HG03442 (cell line): ENCODE results near the gene USP49.
A peak's percentile ranks its signal among the peaks of the same experiment; 100 is the strongest.
"Not testable (repeated sequence)": the region's sequence is repeated elsewhere in the genome, so short reads cannot be mapped to it uniquely, and the experiment has no call there.

Experiments used
- ATAC-seq: cut with Tn5 transposase; IDR thresholded peaks from one replicate; pipeline ENCODE4 v1.9.1; 2021; ENCODE audit warnings: mild to moderate bottlenecking, moderate library complexity; ENCODE audit not compliant: unreplicated experiment

USP49 gene

DNA sequence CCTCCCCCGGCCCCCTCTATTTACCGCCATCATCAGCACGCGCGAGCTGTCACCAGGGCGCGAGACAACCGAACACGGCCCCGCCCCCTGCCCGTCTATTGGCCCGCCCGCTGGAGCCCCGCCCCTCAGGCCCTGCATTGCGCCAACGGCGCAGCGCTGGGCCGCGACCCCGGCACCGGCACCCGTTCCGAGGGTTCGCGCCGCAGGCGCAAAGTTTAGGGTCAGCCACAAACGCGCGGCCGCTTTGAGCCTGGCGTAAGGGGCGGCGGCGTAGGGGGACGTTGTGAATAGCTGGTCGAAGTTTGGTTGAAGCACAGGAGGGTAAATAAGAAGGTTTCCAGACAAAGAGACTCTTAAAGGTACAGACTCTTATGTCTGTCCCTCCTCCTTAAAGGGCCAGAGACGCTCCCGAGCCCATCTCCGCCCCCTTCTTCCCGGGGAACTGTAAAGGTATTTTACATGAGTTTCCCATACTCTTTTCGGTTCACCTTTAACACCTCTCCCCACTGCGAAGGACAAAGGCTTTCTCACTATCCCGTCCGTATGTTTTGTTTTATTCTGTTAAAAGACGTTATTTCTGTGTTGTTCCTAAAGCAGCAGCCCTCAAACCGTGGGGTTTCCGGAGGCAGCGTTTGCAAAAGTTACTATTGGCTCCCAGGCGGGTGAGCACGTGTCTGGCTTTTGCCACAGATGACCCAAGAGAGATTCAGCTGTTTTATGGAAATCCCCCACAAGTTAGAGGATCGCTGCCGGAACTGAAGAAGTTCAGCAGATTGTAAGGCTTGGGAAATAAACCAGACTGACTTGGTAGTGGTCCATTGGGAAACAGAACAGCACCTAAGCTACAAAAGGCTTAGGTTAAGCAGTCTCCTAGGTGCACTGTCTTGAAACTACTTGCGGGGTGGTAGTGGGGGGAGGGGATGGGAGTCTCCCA is at the start of gene USP49:
Gene USP49 (minus strand): TSS at position 76 of the 934 bp plus-strand sequence. CDS start 88,392 bp downstream, outside the sequence.
- peak; percentile 71 for ATAC-seq

DNA sequence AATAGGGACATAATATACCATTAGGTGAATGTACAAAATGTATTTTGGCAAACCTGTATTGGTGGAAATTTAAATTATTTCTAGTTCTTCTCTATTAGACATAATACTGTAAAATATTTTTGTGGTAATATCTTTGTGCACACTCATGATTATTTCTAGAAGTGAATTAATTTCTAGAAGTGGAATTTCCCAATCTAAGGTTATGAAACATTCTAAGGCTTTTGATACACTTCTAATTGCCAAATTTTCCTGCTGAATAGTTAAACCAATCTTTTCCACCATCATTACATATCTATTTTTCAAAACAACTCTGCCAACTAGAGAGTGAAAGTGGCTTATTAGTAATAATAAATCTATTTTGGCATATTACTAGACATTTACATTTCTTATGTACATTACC is 48.3 kb upstream of the USP49 start:
- no peak for ATAC-seq

- ATAC-seq: not testable (repeated sequence)
Observed at GRCh38 chr6:41942882-41943281, 47.7 kb upstream of the USP49 start.

DNA sequence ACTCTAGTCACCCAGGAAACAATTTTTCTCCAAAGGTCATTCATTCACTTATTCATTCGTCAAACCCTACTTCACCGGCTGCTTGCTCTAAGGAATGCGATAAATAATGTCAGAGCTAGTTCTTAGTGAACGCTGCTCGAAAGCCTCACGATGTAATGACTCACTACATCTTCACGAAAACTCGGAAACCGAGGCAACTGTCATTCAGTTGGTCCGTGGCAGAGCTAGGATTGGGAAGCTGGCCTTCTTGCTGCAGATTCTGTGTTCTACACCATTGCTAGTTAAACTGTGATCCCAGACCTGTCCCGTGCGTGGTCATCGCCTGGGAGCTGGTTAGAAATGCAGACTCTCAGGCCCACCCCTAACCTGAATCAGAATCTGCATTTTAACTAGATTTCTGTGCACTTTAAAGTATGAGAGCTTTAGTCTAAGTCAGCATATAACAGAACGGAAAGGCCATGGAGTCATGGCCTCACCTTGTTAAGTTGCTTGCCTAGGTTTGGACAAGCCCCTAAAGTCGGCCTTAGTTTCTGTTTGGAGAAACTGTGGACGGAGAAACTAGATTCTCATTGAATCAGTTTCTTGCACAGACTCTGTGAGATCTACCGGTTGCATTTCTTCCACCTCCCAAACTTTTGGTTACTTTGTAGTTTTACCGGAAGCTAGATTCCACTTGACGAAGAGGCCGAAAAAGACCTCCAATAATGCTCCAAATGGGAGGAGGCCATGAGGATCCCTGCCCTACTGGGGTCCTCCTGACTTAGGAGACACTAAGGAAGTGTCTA is 47.1 kb upstream of the USP49 start:
- no peak for ATAC-seq

DNA sequence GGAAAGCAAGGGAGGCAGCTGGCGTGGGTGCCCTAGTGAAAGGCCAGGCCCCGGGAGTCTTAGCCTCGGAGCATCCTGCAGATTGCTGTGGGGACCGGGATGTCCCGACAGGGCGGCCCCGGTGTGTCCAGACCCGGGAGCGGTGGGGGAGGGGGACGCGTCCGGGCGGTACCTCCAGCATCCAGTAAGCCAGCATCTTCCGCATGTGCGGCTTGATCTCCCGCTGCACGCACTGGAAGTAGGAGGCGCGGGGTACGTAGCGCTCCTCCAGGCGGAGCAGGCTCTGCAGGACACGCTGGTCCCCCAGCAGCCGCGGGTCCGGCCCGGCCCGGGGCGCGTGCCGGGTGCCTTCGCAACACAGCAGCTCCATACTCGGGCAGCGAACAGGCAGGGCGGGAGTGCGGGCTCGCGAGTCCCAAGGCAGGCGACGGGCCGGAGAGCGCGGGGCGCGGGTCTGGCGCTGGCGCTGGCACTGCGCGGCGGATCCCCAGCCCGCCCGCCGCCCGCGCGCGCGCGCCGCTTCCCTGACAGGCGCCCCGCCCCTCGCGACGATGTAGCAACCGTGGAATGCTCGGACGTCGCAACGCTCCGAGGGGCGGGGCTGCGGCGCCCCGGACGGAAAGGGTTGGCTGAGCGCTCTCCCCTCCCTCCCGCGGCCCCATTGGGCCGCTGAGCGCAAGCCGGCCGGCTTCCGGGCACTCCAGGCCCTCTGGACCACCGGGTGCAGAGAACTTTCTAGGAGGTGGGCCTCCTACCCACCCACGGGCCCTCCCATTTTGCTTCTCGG is 46.3 kb upstream of the USP49 start, which contains the start of gene CCND3:
Gene CCND3 (minus strand): TSS at position 529 of the 787 bp plus-strand sequence. CDS start 159 bp downstream, at position 370.
- peak; percentile 77 for ATAC-seq

DNA sequence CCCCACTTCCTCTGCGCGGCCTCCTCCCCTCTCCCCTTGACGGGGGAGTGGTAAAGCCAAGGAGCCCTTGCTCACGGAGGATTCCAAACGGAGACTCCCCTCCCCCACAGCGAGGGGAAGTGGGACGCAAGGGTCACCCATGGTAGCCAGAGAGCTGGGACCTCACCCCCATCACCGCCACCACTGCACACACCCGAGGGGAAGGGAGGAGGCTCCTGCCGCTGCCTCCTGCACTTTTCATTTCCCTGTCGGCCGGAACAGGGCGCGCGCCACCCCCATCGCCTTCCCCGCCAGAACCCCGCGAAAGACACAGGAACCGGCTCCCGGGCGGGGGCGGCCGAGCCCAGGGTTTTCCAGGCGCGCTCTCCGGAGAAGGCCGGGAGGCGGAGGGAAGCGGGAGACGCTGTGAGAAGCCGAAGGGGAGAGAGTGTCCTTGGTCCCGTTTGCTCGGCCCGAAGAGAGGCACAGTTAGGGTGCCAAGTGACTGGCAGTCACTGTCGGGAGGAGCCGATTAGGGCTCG is 45.6 kb upstream of the USP49 start:
- peak; percentile 7 for ATAC-seq

- no peak for ATAC-seq
Observed at GRCh38 chr6:41939848-41940758, 44.9 kb upstream of the USP49 start.

DNA sequence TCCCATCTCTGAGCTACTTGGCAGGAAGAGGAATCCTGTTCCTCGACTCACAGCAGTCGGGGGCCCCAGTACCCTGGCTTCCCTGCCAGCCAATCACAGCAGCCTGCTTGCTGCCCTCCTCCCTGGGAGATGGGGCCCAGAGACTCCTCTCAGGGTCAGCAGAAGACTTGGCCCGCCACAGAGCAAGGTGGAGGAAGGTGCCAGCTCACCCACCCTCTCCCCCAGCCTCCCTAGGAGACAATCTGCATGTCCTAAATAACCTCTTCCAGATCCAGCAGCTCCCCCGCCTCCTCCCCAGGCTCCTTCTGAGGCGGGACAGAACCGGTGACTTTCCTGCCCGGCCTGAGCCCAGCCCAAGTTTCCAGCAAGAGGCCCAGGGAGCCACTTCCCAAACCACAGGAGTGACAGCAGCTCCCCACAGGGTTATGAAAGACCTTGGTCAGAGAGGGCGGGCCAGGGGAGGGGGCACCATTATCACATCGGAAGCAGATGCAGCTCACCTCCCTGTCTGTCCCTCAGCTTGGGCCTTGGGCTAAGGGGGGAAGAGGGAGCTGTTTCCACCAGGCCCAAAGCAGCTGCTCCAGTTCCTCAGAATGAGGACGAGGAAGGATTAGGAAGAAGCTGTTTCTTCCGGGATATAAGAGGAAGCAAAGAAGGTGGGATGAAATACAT is 44.1 kb upstream of the USP49 start:
- ATAC-seq: no peak

GRCh38 chr6:41938590-41939175 is 43.5 kb upstream of the USP49 start:
- ATAC-seq: no peak

GRCh38 chr6:41937861-41938574 is 42.8 kb upstream of the USP49 start:
- no peak for ATAC-seq

DNA sequence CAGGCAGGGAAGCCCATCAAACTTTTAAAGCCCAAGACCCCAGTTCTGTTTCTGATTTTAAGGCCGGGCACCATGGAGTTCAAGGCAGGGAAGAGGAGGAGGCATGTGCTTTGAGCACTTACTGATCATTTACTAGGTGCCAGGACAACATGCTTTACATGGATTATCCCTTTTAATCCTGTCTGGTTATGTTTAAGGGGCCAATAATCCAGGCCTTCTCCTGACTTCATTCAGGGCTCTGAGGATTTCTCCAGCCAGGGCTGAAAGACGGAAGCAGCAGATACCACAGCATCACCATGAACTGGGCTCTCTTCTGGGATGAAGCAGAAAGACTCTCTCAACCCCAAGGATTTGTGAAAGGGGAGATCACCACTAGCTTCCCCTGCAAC is 42.3 kb upstream of the USP49 start:
- no peak for ATAC-seq

GRCh38 chr6:41936073-41936837 is 41.1 kb upstream of the USP49 start:
- ATAC-seq: peak; percentile 50

- ATAC-seq: no peak
Observed at GRCh38 chr6:41935685-41936072, 40.5 kb upstream of the USP49 start.

GRCh38 chr6:41935193-41935574 is 40.0 kb upstream of the USP49 start:
- no peak for ATAC-seq

GRCh38 chr6:41934278-41935192 is 39.4 kb upstream of the USP49 start:
- no peak for ATAC-seq

DNA sequence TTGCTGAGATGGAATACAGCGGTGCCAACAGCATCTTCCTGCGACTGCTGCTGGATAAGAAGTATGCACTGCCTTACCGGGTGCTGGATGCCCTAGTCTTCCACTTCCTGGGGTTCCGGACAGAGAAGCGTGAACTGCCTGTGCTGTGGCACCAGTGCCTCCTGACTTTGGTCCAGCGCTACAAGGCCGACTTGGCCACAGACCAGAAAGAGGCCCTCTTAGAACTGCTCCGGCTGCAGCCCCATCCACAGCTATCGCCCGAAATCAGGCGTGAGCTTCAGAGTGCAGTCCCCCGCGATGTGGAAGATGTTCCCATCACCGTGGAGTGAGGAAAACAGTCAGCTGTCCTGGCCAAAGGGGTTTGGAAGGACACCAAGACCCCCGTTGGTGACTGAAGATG is 37.2 kb upstream of the USP49 start:
- no peak for ATAC-seq
